Activated CD4-positive, CD25-positive, alpha-beta regulatory T cell treated with anti-CD3 and anti-CD28 coated beads, Interleukin-2, amount 50 U/mL, for 16 hours (primary cell): Measurements from ENCODE around the gene NFATC2IP.
"Not testable (repeated sequence)": the region's sequence is repeated elsewhere in the genome, so short reads cannot be mapped to it uniquely, and the experiment has no call there.

Experiments used
- DNase-seq: peaks from one replicate; pipeline ENCODE4 v3.0.0-alpha.2; 2020; ENCODE audit warnings: low read depth, low spot score

Gene NFATC2IP

DNA sequence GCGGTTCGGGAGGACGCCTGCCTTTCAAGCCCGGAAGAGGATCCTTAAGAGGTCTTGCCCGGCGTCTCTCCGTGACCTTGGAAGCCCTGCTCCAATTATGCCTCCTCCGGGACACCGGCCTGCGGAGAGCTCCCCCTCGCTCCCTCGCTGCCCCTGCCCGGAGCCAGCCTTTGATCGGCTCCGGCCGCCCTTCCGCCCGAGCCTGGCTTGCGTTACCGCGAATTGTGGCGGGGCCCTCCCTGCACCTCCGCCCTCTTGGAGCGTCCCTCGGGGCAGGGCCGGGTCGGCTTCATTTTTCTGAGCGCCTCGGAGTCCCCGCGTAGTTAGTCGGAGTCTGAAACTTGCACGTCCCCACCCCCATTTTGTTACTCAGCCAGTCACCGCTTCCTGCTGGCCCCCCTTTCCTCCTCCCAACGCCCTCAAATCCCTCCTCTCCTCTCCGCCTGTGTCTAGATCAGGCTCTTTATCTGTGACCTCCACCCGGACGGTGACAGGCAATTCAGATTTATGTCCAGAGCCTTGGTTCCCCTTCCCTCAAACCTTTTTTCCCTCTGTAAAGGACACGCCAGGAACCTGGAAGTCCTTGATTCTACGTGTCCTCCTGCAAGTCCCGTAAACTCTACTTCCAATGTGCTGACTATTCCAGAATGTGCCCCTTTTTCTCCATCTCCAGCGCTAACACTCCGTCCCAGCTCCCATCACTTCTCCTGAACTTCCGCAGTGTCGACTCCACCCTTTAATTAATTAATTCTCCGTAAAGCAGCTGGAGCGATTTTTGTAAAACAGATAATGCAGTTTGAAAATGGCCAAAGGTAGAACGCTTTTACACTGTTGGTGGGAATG is 25.1 kb upstream of the NFATC2IP start:
- DNase-seq, result peak; percentile 57

GRCh38 chr16:28926284-28926683 is 24.5 kb upstream of the NFATC2IP start:
- not testable (repeated sequence) for DNase-seq

DNA sequence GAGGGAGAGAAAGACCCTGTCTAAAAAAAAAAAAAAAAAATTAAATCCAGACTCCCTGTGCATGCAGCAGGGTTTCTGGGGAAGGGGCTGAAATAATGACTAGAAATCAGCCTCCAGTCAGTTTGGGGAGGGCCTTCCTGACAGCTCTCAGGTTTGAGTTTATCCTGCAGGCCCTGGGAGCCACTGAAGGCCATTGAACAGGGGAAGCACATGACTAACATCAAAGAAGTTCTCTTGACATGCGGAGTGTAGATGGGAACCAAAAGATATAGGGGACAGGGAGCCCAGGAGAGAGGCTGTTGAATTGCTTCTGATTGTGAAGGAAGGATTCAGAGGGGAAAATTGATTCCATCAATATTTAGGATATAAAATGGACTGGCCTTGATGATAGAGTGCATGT is 22.9 kb upstream of the NFATC2IP start:
- no peak for DNase-seq

- DNase-seq, result no peak
Observed at GRCh38 chr16:28930203-28930602, 20.5 kb upstream of the NFATC2IP start.

GRCh38 chr16:28930652-28931051 is 20.1 kb upstream of the NFATC2IP start:
- no peak for DNase-seq

DNA sequence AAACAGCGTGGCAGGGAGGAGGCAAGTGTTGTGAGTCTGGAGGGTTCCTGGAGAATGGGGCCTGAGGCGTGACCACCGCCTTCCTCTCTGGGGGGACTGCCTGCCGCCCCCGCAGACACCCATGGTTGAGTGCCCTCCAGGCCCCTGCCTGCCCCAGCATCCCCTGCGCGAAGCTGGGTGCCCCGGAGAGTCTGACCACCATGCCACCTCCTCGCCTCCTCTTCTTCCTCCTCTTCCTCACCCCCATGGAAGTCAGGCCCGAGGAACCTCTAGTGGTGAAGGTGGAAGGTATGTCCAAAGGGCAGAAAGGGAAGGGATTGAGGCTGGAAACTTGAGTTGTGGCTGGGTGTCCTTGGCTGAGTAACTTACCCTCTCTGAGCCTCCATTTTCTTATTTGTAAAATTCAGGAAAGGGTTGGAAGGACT is 18.9 kb upstream of the NFATC2IP start, which contains the start of gene CD19:
Gene CD19 (plus strand): TSS at position 171 of the 425 bp plus-strand sequence. CDS start 30 bp downstream, at position 201.
- no peak for DNase-seq

GRCh38 chr16:28932339-28933141 is 18.2 kb upstream of the NFATC2IP start:
- DNase-seq, result no peak

- no peak for DNase-seq
Observed at GRCh38 chr16:28933171-28933570, 17.6 kb upstream of the NFATC2IP start.

GRCh38 chr16:28935346-28935745 is 15.4 kb upstream of the NFATC2IP start:
- no peak for DNase-seq

DNA sequence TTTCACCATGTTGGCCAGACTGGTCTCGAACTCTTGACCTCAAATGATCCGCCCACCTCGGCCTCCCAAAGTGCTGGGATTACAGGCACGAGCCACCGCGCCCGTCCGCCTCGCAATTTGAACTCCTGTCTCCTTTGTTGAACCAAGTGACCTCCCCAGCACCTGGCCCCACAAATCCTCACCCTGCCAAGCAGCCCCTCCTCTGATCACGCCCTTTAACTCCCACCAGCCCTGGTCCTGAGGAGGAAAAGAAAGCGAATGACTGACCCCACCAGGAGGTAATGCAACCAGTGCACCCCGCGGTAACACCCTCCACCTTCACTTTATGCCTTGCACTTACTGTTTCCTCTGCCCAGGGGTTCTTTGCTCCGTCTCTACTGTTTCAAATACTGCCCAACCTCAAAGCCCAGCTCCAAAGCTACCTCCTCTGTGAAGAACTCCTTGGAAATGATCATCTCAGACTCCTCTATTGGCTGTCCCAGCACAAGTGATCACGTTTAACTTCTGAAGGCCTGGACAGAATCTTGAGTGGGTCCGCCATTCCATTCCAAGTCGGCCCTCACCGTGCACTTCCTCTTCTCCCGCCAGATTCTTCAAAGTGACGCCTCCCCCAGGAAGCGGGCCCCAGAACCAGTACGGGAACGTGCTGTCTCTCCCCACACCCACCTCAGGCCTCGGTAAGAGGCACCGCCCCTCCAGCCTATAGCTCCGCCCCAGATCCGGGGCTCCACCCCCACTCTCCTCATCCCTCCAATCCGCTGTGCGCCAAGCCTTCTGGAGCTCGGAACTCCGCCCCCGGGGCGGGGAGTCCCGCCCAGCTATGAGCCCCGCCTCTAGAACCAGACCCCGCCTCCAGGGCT is 14.6 kb upstream of the NFATC2IP start:
- DNase-seq, result peak; percentile 64

GRCh38 chr16:28936784-28937155 is 14.0 kb upstream of the NFATC2IP start:
- no peak for DNase-seq

- DNase-seq, result no peak
Observed at GRCh38 chr16:28937222-28937876, 13.4 kb upstream of the NFATC2IP start.

DNA sequence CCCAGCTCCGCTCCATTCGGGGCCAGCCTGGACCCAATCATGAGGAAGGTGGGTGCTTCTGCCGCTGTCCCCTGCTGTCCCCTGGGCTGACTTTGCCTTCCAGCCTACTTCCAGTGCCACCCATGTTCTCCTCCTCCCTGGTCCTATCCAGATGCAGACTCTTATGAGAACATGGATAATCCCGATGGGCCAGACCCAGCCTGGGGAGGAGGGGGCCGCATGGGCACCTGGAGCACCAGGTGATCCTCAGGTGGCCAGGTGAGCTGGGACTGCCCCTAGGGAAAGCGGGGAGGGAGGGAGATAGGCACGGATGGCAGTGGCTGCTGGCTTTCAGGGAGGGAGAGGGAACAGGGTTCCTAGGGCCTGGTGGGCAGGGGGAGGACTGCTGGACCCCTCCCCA is 12.0 kb upstream of the NFATC2IP start:
- DNase-seq, result no peak

GRCh38 chr16:28939825-28940224 is 10.9 kb upstream of the NFATC2IP start:
- not testable (repeated sequence) for DNase-seq

DNA sequence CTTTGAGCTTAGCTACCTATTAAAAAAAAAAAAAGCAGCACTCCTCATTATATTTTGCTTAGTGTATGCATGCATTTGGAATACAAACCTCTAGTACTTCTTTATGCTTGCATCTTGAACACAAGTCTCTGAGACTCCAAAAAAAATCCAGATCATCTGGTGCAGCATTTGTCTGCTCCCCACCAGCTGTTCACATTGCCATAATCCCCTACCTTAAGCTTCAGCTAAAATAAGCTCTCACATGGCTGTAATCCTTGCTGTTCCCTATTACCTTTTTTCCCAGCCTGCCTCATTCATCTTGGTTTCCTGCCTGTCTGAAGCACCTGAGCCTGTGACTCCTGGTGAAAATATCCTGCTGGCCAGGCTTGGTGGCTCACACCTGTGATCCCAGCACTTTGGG is 7.5 kb upstream of the NFATC2IP start:
- DNase-seq, result no peak

- DNase-seq, result no peak
Observed at GRCh38 chr16:28946681-28947080, 4.1 kb upstream of the NFATC2IP start.

GRCh38 chr16:28951410-28951943 is 740 bp downstream of the NFATC2IP start:
- no peak for DNase-seq

- no peak for DNase-seq
Observed at GRCh38 chr16:28958216-28958615, 7.5 kb downstream of the NFATC2IP start.

DNA sequence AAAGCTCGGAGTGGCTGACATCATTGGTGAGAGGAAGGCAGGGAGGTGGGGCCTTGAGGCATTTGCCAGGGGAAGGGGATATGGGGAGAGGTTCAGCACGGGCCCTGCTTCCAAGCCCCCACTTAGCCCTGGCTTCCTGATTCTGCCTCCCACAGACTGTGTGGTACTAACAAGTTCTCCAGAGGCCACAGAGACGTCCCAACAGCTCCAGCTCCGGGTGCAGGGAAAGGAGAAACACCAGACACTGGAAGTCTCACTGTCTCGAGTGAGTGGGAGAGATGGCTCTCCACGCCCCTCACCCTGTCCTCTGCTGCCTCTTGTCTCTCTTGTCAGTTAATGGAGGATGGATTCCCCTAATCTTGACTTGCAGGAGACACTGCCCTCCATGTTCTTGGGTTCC is 8.1 kb downstream of the NFATC2IP start:
- DNase-seq, result no peak

DNA sequence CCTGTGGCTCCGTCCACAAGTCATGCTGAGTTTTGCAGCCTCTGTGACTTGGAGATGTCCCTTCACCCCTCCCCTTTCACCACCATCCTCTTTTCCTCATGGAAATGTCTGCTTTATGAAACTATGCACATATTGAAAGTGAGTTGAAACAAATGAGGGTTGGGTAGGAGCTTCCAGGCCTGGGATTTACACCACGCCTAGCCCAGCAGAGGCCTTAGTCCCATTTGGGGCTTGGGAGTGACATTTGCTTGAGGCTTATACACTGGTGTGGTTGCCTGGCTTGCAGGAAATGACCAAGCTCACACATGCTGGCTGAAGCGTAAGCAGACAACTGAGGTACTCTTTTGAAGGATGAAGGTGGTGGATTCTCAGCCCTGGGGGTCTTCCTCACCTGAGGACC is 13.3 kb downstream of the NFATC2IP start:
- DNase-seq, result no peak

DNA sequence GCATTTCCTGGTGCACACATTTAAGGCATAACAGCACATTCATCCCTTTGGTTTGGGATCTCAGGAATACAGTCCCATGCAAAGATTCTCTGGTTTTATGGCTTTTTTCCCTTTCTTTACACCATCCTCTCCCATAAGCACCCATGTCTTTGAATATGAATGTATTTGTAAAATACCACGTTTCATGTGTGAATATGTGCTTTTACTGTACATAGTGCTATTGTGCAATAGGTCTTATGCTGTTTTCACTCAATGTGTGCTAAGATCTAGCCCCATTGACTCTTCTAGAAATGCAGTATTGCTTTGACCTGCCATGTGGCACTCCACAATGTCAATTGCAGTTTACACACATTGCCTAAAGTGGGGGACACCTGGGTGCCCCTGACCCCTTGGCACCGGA is 13.8 kb downstream of the NFATC2IP start:
- DNase-seq, result no peak
